ENCODE measurements around the gene UFC1. TPM values are rescaled to one million over a fixed set of nuclear protein-coding genes. Genes with fewer than 3 reads are reported as not detected.

Gene UFC1
- total and polyA plus RNA-seq, 2 of the 13 experiments (the other 11 are each of a cell fraction or from before 2014, with no cell fraction given) = 72.8 to 85.2 TPM

DNA sequence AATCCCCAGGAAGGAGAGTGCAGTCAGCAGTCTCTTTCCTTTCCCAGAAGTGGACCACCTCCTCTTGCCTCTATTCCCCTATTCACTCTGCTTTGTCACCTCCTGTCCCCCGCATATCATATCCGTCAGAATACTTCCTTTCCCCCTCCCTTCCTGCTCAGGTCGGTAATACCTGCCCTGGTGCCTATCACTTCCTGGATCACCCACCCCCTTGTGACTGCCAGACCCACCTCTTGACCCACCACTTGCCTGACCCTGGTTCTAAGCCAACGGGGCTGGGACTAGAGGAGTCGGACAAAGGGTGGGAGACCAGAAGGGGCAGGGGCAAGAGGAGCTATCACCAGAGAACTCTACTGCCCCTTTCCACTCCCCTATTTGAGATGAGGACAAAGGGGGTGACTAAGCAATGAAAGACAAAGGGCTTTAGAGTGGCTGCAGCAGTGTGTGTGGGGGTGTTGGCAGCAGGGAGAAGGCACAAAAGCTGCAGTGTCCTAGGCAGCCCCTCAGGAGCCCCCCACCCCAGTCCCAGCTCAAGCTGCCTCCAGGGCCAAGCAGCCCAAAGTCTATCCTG lies 46.7 kb downstream of the UFC1 start (continued):
- TF ChIP-seq, protein P1, sequence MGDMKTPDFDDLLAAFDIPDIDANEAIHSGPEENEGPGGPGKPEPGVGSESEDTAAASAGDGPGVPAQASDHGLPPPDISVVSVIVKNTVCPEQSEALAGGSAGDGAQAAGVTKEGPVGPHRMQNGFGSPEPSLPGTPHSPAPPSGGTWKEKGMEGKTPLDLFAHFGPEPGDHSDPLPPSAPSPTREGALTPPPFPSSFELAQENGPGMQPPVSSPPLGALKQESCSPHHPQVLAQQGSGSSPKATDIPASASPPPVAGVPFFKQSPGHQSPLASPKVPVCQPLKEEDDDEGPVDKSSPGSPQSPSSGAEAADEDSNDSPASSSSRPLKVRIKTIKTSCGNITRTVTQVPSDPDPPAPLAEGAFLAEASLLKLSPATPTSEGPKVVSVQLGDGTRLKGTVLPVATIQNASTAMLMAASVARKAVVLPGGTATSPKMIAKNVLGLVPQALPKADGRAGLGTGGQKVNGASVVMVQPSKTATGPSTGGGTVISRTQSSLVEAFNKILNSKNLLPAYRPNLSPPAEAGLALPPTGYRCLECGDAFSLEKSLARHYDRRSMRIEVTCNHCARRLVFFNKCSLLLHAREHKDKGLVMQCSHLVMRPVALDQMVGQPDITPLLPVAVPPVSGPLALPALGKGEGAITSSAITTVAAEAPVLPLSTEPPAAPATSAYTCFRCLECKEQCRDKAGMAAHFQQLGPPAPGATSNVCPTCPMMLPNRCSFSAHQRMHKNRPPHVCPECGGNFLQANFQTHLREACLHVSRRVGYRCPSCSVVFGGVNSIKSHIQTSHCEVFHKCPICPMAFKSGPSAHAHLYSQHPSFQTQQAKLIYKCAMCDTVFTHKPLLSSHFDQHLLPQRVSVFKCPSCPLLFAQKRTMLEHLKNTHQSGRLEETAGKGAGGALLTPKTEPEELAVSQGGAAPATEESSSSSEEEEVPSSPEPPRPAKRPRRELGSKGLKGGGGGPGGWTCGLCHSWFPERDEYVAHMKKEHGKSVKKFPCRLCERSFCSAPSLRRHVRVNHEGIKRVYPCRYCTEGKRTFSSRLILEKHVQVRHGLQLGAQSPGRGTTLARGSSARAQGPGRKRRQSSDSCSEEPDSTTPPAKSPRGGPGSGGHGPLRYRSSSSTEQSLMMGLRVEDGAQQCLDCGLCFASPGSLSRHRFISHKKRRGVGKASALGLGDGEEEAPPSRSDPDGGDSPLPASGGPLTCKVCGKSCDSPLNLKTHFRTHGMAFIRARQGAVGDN (CRISPR knock-in tag; IDR thresholded peaks at IDR 0.05) = peak; percentile 30; the same call in 1 of the 2 replicates
- TF ChIP-seq TGIF2 (CRISPR knock-in tag; IDR thresholded peaks at IDR 0.05) = no peak
- TF ChIP-seq HOXA9 (CRISPR knock-in tag; IDR thresholded peaks at IDR 0.05; ENCODE audit: borderline replicate concordance) = no peak
- TF ChIP-seq EZH2 (conservative IDR thresholded peaks at IDR 0.05; ENCODE audit: low read depth, low read length) = no peak
- TF ChIP-seq PITX1 (CRISPR knock-in tag; IDR thresholded peaks at IDR 0.05) = 0 out of 2 replicates have a peak, but pooled peaks have one; percentile 33

DNA sequence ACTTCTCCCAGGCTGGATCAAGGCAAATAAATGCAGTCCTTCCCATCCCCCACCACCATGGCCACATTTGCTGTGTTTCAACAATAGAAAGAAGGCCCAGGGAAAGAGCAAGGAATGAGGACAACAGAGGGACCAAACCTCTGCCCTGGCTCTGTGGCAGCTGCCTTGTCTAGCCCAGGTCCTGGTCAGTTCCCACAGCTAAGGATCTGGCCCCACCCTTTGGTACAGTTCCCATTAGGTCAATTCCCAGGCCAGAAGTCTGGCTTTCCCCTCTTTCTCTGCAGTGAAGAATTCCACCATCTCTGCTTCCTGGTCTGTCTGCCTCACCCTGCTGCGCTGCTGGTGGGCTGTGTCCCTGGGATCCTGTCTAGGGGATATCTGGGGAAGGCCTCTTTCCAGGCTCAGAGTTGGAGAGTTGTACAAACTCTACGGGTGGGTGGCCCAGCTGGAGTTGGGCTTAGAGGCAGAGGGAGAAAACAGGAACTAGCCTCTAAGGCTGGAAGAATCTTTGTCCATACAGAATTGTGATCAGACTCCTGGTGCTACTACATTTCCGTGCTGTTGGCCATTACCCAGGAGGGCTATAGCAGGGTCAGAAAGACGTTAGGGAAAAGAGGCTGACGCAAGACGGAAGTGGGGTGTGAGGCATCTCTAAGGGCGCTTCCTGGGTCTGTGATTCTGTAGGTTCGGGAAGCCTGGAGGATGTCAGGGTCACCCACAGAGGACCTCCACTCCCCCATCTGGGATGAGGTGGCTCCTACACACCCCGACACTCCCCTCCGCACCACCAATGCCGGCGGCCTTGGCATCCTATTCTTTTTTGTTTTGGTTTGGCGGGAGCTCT lies 47.4 kb downstream of the UFC1 start:
- intact Hi-C loops (cut with micrococcal nuclease; ENCODE audit: unreplicated experiment) (no loop called here), in situ Hi-C loops (cut with HindIII; ENCODE audit: extremely low pct_ligation_motif_present, low pct_unique_long_range_greater_than_20kb) (no loop called here)
- H3K4me2 ChIP-seq (ENCODE audit: low read depth, low read length) = peak overlapping the region; percentile 98
- peak; percentile 5; the same call in 2 of the 3 replicates for ATAC-seq
- H3K9me3 ChIP-seq (ENCODE audit: low read length) = no peaks in the 10 kb centered on the region
- peak overlapping the region; percentile 37 for H2AFZ ChIP-seq (ENCODE audit: low read length)
- peak overlapping the region; percentile 90 for H3K9ac ChIP-seq (ENCODE audit: insufficient read depth, low read depth, low read length)
- POLR2A ChIA-PET = interaction anchor here (0.7 to 13.8 kb wide), 17 partner anchors 21 to 199 kb away, joined by 3 to 357 read pairs (median 7); partner anchors contain the start of genes APOA2, CFAP126, DEDD and PCP4L1
- TSS peak; percentile 77 for BruUV-seq (replicated peaks)
- 89% methylated on average over 12 of the region's 13 CpGs for WGBS (ENCODE audit: low lambda C conversion rate)
- peaks cover 1 to 27% of the 10 kb centered on the region in 2 experiments; a peak in 4 of 5 replicates for H3K36me3 ChIP-seq (replicated peaks in 1 of 2; ENCODE audit: control insufficient read depth in 1 of 2, insufficient read depth in 2 of 2, low read length in 2 of 2)
- no peak for FAIRE-seq
- no peak for DNase-seq (ENCODE audit: low spot score)
- no peaks in the 10 kb centered on the region; a peak in 1 of 5 replicates for H3K27me3 ChIP-seq (ENCODE audit: control insufficient read depth in 1 of 2, insufficient read depth in 2 of 2, low read length in 2 of 2)
- peak overlapping the region; percentile 70 for H3K27ac ChIP-seq (ENCODE audit: extremely low read length, insufficient read depth, low read length)
- CTCF ChIA-PET (ENCODE audit: low intra/inter-chr PET ratio, low total read pairs) = no interaction called here
- H3K79me2 ChIP-seq (ENCODE audit: insufficient read depth, low read length) = peaks cover 22% of the 10 kb centered on the region
- peak overlapping the region; percentile 41 to 85 (median 48); a peak in 5 of 6 replicates for H3K4me3 ChIP-seq (replicated peaks in 1 of 3; ENCODE audit: insufficient read depth in 1 of 3, low read depth in 2 of 3, low read length in 3 of 3)
- H3K4me1 ChIP-seq (ENCODE audit: insufficient read depth, low read length) = peaks cover 85% of the 10 kb centered on the region
- H4K20me1 ChIP-seq (ENCODE audit: insufficient read depth, low read length) = no peaks in the 10 kb centered on the region
- TF ChIP-seq ZKSCAN5 (CRISPR knock-in tag; IDR thresholded peaks at IDR 0.05) (no peak), ZNF788 (CRISPR knock-in tag; IDR thresholded peaks at IDR 0.05; ENCODE audit: borderline replicate concordance) (no peak), BORCS8-MEF2B (CRISPR knock-in tag; IDR thresholded peaks at IDR 0.05) (no peak), IKZF4 (CRISPR knock-in tag; IDR thresholded peaks at IDR 0.05; ENCODE audit: borderline replicate concordance, low read depth, not compliant biosample characterization) (no peak), ZNF577 (CRISPR knock-in tag; IDR thresholded peaks at IDR 0.05; ENCODE audit: borderline replicate concordance, low read depth) (no peak), ZKSCAN8 (CRISPR knock-in tag; IDR thresholded peaks at IDR 0.05; ENCODE audit: borderline replicate concordance) (no peak), ZNF543 (CRISPR knock-in tag; IDR thresholded peaks at IDR 0.05) (no peak), IRF2 (CRISPR knock-in tag; IDR thresholded peaks at IDR 0.05) (0 out of 2 replicates have a peak, but pooled peaks have one; percentile 8), CHCHD3 (CRISPR knock-in tag; IDR thresholded peaks at IDR 0.05) (0 out of 2 replicates have a peak, but pooled peaks have one; percentile 71), ZNF441 (CRISPR knock-in tag; IDR thresholded peaks at IDR 0.05; ENCODE audit: borderline replicate concordance) (no peak)
- TF ChIP-seq, protein P2, sequence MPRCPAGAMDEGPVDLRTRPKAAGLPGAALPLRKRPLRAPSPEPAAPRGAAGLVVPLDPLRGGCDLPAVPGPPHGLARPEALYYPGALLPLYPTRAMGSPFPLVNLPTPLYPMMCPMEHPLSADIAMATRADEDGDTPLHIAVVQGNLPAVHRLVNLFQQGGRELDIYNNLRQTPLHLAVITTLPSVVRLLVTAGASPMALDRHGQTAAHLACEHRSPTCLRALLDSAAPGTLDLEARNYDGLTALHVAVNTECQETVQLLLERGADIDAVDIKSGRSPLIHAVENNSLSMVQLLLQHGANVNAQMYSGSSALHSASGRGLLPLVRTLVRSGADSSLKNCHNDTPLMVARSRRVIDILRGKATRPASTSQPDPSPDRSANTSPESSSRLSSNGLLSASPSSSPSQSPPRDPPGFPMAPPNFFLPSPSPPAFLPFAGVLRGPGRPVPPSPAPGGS (CRISPR knock-in tag; IDR thresholded peaks at IDR 0.05) = no peak

All from HepG2 (cell line).